ENCODE results near the gene TUBB1. TPM values are rescaled to one million over a fixed set of nuclear protein-coding genes. Genes with fewer than 3 reads are reported as not detected.

Gene TUBB1
- total and polyA plus RNA-seq, 2 of the 13 experiments (the other 11 are each of a cell fraction or from before 2014, with no cell fraction given): 0.11 to 57.6 TPM

DNA sequence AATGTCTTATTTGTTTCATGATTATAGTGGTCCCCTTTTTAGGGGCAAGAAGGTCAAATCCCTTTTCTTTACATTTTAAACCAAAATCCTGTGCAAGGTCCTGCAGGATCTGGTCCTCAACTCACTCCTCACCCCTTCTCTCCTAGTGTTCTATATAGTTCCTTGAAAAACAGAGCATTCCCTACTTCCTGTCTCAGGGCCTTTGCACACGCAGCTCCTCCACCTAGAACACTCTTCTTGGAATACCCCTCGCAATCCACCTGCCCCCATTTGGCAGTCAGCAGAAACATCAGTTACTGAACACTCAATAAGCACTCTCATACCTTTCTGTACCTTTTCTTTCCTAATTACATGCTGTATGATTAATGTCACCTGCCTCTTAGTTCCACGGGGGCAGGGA is 16.2 kb downstream of the TUBB1 start:
- Histone ChIP-seq H3K79me2 (ENCODE audit: insufficient read depth, low read length) (peaks cover 32% of the 10 kb centered on the region), H3K4me2 (ENCODE audit: low read depth, low read length) (no peak overlapping the region), H3K27ac (ENCODE audit: extremely low read length, insufficient read depth, low read length) (no peak overlapping the region), H3K36me3 (replicated peaks in 1 of 2; ENCODE audit: control insufficient read depth in 1 of 2, insufficient read depth in 2 of 2, low read length in 2 of 2) (peaks cover 0 to 1% of the 10 kb centered on the region in 2 experiments; a peak in 1 of 5 replicates), H3K9me3 (ENCODE audit: low read length) (no peaks in the 10 kb centered on the region), H3K4me1 (ENCODE audit: insufficient read depth, low read length) (peaks cover 27% of the 10 kb centered on the region), H4K20me1 (ENCODE audit: insufficient read depth, low read length) (0 out of 2 replicates have a peak, but pooled peaks cover 4% of the 10 kb centered on the region), H3K9ac (ENCODE audit: insufficient read depth, low read depth, low read length) (no peak overlapping the region), H3K27me3 (ENCODE audit: control insufficient read depth in 1 of 2, insufficient read depth in 2 of 2, low read length in 2 of 2) (no peaks in the 10 kb centered on the region; a peak in 1 of 5 replicates), H2AFZ (ENCODE audit: low read length) (no peak overlapping the region), H3K4me3 (replicated peaks in 1 of 3; ENCODE audit: insufficient read depth in 1 of 3, low read depth in 2 of 3, low read length in 3 of 3) (no peak overlapping the region)
- DNase-seq (ENCODE audit: low spot score): no peak
- CTCF ChIA-PET (ENCODE audit: low intra/inter-chr PET ratio, low total read pairs): no interaction called here
- TF ChIP-seq MAZ (IDR thresholded peaks at IDR 0.05; ENCODE audit: borderline replicate concordance, low read depth, low read length) (no peak), MAZ (CRISPR knock-in tag; IDR thresholded peaks at IDR 0.05; ENCODE audit: low read depth) (no peak), MEIS2 (CRISPR knock-in tag; IDR thresholded peaks at IDR 0.05) (no peak)
- intact Hi-C loops (cut with micrococcal nuclease; ENCODE audit: unreplicated experiment): no loop called here
- FAIRE-seq: no peak
- no peak for ATAC-seq
- in situ Hi-C loops (cut with HindIII; ENCODE audit: extremely low pct_ligation_motif_present, low pct_unique_long_range_greater_than_20kb): no loop called here
- POLR2A ChIA-PET: no interaction called here
- BruUV-seq (replicated peaks): no TSS peak
- 74% methylated on average over 3 of the region's 3 CpGs for WGBS (ENCODE audit: low lambda C conversion rate)

DNA sequence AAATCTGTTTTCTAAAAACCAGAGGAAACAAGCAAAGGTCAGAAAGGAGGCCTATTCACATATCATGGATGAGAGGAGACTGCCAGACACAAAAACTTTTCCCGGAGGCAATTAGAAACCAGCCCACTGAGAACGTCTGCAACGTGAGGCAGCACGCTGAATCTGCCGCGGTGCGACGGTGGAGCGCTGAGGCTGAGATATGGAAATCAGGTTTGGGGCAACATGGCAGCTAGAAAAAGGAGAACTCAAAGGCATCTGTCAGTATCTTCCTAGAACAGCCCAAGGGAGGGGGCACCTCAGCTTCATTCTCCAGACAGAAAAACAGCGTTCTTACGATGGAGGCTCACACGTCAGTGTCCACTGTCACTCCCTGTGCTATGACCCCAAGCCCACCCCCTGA is 18.2 kb downstream of the TUBB1 start:
- CTCF ChIA-PET (ENCODE audit: low intra/inter-chr PET ratio, low total read pairs): no interaction called here
- Histone ChIP-seq H3K36me3 (replicated peaks in 1 of 2; ENCODE audit: control insufficient read depth in 1 of 2, insufficient read depth in 2 of 2, low read length in 2 of 2) (no peaks in the 10 kb centered on the region), H4K20me1 (ENCODE audit: insufficient read depth, low read length) (no peaks in the 10 kb centered on the region), H3K4me3 (replicated peaks in 1 of 3; ENCODE audit: insufficient read depth in 1 of 3, low read depth in 2 of 3, low read length in 3 of 3) (no peak overlapping the region), H3K9ac (ENCODE audit: insufficient read depth, low read depth, low read length) (no peak overlapping the region), H3K4me2 (ENCODE audit: low read depth, low read length) (no peak overlapping the region), H2AFZ (ENCODE audit: low read length) (no peak overlapping the region), H3K79me2 (ENCODE audit: insufficient read depth, low read length) (peaks cover 25% of the 10 kb centered on the region), H3K27ac (ENCODE audit: extremely low read length, insufficient read depth, low read length) (no peak overlapping the region), H3K4me1 (ENCODE audit: insufficient read depth, low read length) (peaks cover 25% of the 10 kb centered on the region), H3K27me3 (ENCODE audit: control insufficient read depth in 1 of 2, insufficient read depth in 2 of 2, low read length in 2 of 2) (peaks cover 2 to 3% of the 10 kb centered on the region in 2 experiments; a peak in 2 of 5 replicates), H3K9me3 (ENCODE audit: low read length) (no peaks in the 10 kb centered on the region)
- no TSS peak for BruUV-seq (replicated peaks)
- POLR2A ChIA-PET: no interaction called here
- DNase-seq (ENCODE audit: low spot score) (no peak), ATAC-seq (no peak), FAIRE-seq (no peak)
- intact Hi-C loops (cut with micrococcal nuclease; ENCODE audit: unreplicated experiment): no loop called here
- 0 out of 2 replicates have a peak, but pooled peaks have one; percentile 10 for TF ChIP-seq CREM (IDR thresholded peaks at IDR 0.05)
- TF ChIP-seq CREM (CRISPR knock-in tag; IDR thresholded peaks at IDR 0.05): no peak
- no peak for TF ChIP-seq ZNF335 (CRISPR knock-in tag; IDR thresholded peaks at IDR 0.05)
- no peak for TF ChIP-seq ZBTB39 (CRISPR knock-in tag; IDR thresholded peaks at IDR 0.05)
- WGBS (ENCODE audit: low lambda C conversion rate): 91% methylated on average over 12 of the region's 12 CpGs
- in situ Hi-C loops (cut with HindIII; ENCODE audit: extremely low pct_ligation_motif_present, low pct_unique_long_range_greater_than_20kb): no loop called here
